ENCODE data around the gene TDRD12.

Gene TDRD12

GRCh38 chr19:32719611-32720059, at the start of gene TDRD12:
TDRD12 (plus strand) TSS chr19:32719767; CDS start chr19:32720073, 306 bp downstream.
- no peaks in the 10 kb centered on the region for H3K9me3 Mint-ChIP-seq
- ATAC-seq: peak; percentile 52
- no peak for DNase-seq
- no peaks in the 10 kb centered on the region for H3K27me3 Mint-ChIP-seq
- H3K4me1 Mint-ChIP-seq: no peaks in the 10 kb centered on the region
- H3K4me3 Mint-ChIP-seq: no peak within 1 kb of the TSS
- no peak within 1 kb of the TSS for H3K27ac Mint-ChIP-seq

- no peak overlapping the region for H3K4me3 Mint-ChIP-seq
- no peak for DNase-seq
Observed at GRCh38 chr19:32671883-32672593, 47.5 kb upstream of the TDRD12 start.

GRCh38 chr19:32672841-32673240, 46.7 kb upstream of the TDRD12 start:
- no peaks in the 10 kb centered on the region for H3K9me3 Mint-ChIP-seq
- H3K4me1 Mint-ChIP-seq: peaks cover 63% of the 10 kb centered on the region
- H3K27ac Mint-ChIP-seq: no peak overlapping the region
- DNase-seq (no peak), ATAC-seq (no peak)
- H3K4me3 Mint-ChIP-seq: no peak overlapping the region
- peaks cover 23% of the 10 kb centered on the region for H3K27me3 Mint-ChIP-seq

More at GRCh38 chr19:32671883-32672593, 47.5 kb upstream of the TDRD12 start:
- no peak for ATAC-seq
- Mint-ChIP-seq H3K27ac (no peak overlapping the region), H3K27me3 (peaks cover 15% of the 10 kb centered on the region), H3K4me1 (peaks cover 56% of the 10 kb centered on the region), H3K9me3 (no peaks in the 10 kb centered on the region)

- H3K27me3 Mint-ChIP-seq: peaks cover 27% of the 10 kb centered on the region
- H3K4me1 Mint-ChIP-seq: peaks cover 62% of the 10 kb centered on the region
Observed at GRCh38 chr19:32673573-32673972, 46.0 kb upstream of the TDRD12 start.

GRCh38 chr19:32674153-32674930, 45.2 kb upstream of the TDRD12 start:
- Mint-ChIP-seq H3K4me1 (peaks cover 56% of the 10 kb centered on the region), H3K4me3 (peak overlapping the region; percentile 95 to 97), H3K27ac (peak overlapping the region; percentile 91 to 94), H3K9me3 (no peaks in the 10 kb centered on the region), H3K27me3 (peaks cover 27% of the 10 kb centered on the region)
- no peak for DNase-seq
- ATAC-seq: peak; percentile 35

More at GRCh38 chr19:32673573-32673972, 46.0 kb upstream of the TDRD12 start:
- DNase-seq: no peak
- Mint-ChIP-seq H3K4me3 (peak overlapping the region in 1 of 2 donors; percentile 95), H3K9me3 (no peaks in the 10 kb centered on the region), H3K27ac (no peak overlapping the region)
- no peak for ATAC-seq

- peaks cover 48% of the 10 kb centered on the region for H3K4me1 Mint-ChIP-seq
Observed at GRCh38 chr19:32674931-32675719, 44.4 kb upstream of the TDRD12 start, which contains the start of gene ANKRD27. ANKRD27 (minus strand) TSS chr19:32675180; CDS start chr19:32659015, 16,165 bp downstream.

GRCh38 chr19:32675720-32676185, 43.8 kb upstream of the TDRD12 start, which contains the start of gene RGS9BP:
RGS9BP (plus strand) TSS chr19:32675848; CDS start chr19:32676264, 416 bp downstream.
- H3K27me3 Mint-ChIP-seq: peaks cover 27% of the 10 kb centered on the region
- H3K4me3 Mint-ChIP-seq: peak within 1 kb of the TSS; percentile 84 to 85
- no peaks in the 10 kb centered on the region for H3K9me3 Mint-ChIP-seq
- peaks cover 44% of the 10 kb centered on the region for H3K4me1 Mint-ChIP-seq
- DNase-seq: peak; percentile 54 to 59
- H3K27ac Mint-ChIP-seq: peak within 1 kb of the TSS in 1 of 2 donors; percentile 6
- peak; percentile 51 for ATAC-seq

More at GRCh38 chr19:32674931-32675719, 44.4 kb upstream of the TDRD12 start, which contains the start of gene ANKRD27:
- peak within 1 kb of the TSS; percentile 91 to 94 for H3K27ac Mint-ChIP-seq
- H3K27me3 Mint-ChIP-seq: peaks cover 27% of the 10 kb centered on the region
- DNase-seq (peak; percentile 98 to 99), ATAC-seq (peak; percentile 95)
- H3K4me3 Mint-ChIP-seq: peak within 1 kb of the TSS; percentile 95 to 97
- H3K9me3 Mint-ChIP-seq: no peaks in the 10 kb centered on the region

GRCh38 chr19:32676186-32676894, 43.2 kb upstream of the TDRD12 start:
- peak overlapping the region; percentile 84 to 85 for H3K4me3 Mint-ChIP-seq
- no peak overlapping the region for H3K27ac Mint-ChIP-seq
- peak; percentile 0 for ATAC-seq

GRCh38 chr19:32676895-32677359, 42.6 kb upstream of the TDRD12 start:
- DNase-seq: no peak
- Mint-ChIP-seq H3K27ac (no peak overlapping the region), H3K4me1 (peaks cover 39% of the 10 kb centered on the region), H3K4me3 (peak overlapping the region; percentile 10 to 49), H3K27me3 (peaks cover 27% of the 10 kb centered on the region), H3K9me3 (no peaks in the 10 kb centered on the region)
- no peak for ATAC-seq

More at GRCh38 chr19:32676186-32676894, 43.2 kb upstream of the TDRD12 start:
- no peak for DNase-seq
- Mint-ChIP-seq H3K4me1 (peaks cover 44% of the 10 kb centered on the region), H3K9me3 (no peaks in the 10 kb centered on the region), H3K27me3 (peaks cover 27% of the 10 kb centered on the region)

- Mint-ChIP-seq H3K4me3 (no peak overlapping the region), H3K9me3 (no peaks in the 10 kb centered on the region), H3K4me1 (peaks cover 31% of the 10 kb centered on the region), H3K27me3 (peaks cover 34% of the 10 kb centered on the region), H3K27ac (no peak overlapping the region)
- no peak for ATAC-seq
- DNase-seq: no peak
Observed at GRCh38 chr19:32677657-32678056, 41.9 kb upstream of the TDRD12 start.

- Mint-ChIP-seq H3K4me1 (peaks cover 10% of the 10 kb centered on the region), H3K27ac (no peak overlapping the region)
Observed at GRCh38 chr19:32680986-32681385, 38.6 kb upstream of the TDRD12 start.

GRCh38 chr19:32682317-32682716, 37.2 kb upstream of the TDRD12 start:
- H3K4me1 Mint-ChIP-seq: peaks cover 4% of the 10 kb centered on the region
- no peak for ATAC-seq
- no peak overlapping the region for H3K4me3 Mint-ChIP-seq

More at GRCh38 chr19:32680986-32681385, 38.6 kb upstream of the TDRD12 start:
- no peak overlapping the region for H3K4me3 Mint-ChIP-seq
- peaks cover 28% of the 10 kb centered on the region for H3K27me3 Mint-ChIP-seq
- H3K9me3 Mint-ChIP-seq: no peaks in the 10 kb centered on the region
- DNase-seq (no peak), ATAC-seq (no peak)

GRCh38 chr19:32686847-32687475, 32.6 kb upstream of the TDRD12 start:
- peaks cover 7% of the 10 kb centered on the region for H3K27me3 Mint-ChIP-seq
- no peak overlapping the region for H3K27ac Mint-ChIP-seq
- no peak overlapping the region for H3K4me3 Mint-ChIP-seq
- H3K4me1 Mint-ChIP-seq: peaks cover 18% of the 10 kb centered on the region
- no peak for DNase-seq
- ATAC-seq: no peak
- H3K9me3 Mint-ChIP-seq: no peaks in the 10 kb centered on the region

More at GRCh38 chr19:32682317-32682716, 37.2 kb upstream of the TDRD12 start:
- H3K9me3 Mint-ChIP-seq: no peaks in the 10 kb centered on the region
- no peak for DNase-seq
- H3K27me3 Mint-ChIP-seq: peaks cover 16% of the 10 kb centered on the region
- no peak overlapping the region for H3K27ac Mint-ChIP-seq

- Mint-ChIP-seq H3K4me1 (peaks cover 18% of the 10 kb centered on the region), H3K27ac (no peak overlapping the region), H3K27me3 (no peaks in the 10 kb centered on the region), H3K9me3 (no peaks in the 10 kb centered on the region), H3K4me3 (no peak overlapping the region)
- ATAC-seq (no peak), DNase-seq (no peak)
Observed at GRCh38 chr19:32687681-32688080, 31.9 kb upstream of the TDRD12 start.
